Lung microvascular endothelial cell (primary cell): ENCODE data around the gene HLA-A. TPM values are rescaled to one million over a fixed set of nuclear protein-coding genes. Genes with fewer than 3 reads are reported as not detected.

ENCODE experiments used
- DNase-seq, 2 donors: peaks; one replicate each; pipeline versions ENCODE4 v3.0.0 to v3.0.0-alpha.2; 2010; ENCODE audit warnings: low read depth in 2 of 2
- total RNA-seq: library from RNA; depleted of rRNA; stranded (reverse); fragments of >200 nt; gene quantifications from 2 replicates; pipeline ENCODE4 v1.2.1, GENCODE V29; 2014

HLA-A gene
- total RNA-seq, 1 donor from 2014 or later, result 593 TPM

DNA sequence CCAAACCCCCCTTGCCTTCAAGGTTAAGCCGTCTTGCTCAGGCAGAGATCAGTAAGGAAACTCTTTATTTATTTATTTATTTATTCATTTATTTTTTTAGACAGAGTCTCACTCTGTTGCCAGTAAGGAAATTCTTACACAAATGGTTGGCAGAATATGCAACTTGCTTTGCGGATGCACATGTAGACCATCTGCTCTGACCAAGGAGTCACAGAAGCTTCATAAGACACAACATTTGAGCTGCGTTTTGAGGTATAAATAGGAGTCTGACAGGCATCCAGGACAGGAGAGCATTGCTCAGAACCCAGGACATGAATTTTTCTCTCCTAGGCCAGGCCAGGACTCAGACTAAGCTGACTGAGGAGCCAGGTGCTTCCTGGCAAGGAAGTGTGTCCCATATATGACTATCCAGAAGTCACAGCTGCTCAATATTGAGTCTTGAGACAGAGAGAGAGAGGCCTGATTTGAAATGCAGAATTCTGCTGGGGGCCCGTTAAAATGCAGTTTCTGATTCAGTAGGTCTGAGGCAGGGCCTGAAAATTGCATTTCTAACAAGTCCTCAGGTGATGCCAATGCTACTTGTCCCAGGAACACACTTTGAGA is 43.9 kb downstream of the HLA-A start:
- peak in 1 of 2 donors; percentile 41 for DNase-seq

GRCh38 chr6:29989211-29989610 is 46.9 kb downstream of the HLA-A start:
- DNase-seq, result no peak

DNA sequence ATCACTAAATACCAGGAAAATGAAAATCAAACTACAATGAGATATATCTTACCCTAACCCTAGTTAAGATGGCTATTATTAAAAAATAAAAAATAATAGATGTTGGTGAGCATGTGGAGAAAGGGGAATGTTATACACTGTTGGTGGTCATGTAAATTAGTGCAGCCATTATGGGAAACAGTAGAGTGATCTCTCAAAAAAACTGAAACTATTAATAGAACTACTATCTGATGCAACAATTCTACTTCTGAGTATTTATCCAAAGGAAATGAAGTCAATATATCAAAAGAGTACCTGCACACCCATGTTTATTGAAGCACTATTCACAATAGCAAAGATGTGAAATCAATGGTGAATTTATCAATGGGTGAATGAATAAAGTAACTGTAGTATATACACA is 48.6 kb downstream of the HLA-A start:
- DNase-seq, result no peak

- DNase-seq, result peak in 1 of 2 donors; percentile 29
Observed at GRCh38 chr6:29992807-29993206, 50.5 kb downstream of the HLA-A start.

GRCh38 chr6:29994826-29995225 is 52.5 kb downstream of the HLA-A start:
- no peak for DNase-seq

DNA sequence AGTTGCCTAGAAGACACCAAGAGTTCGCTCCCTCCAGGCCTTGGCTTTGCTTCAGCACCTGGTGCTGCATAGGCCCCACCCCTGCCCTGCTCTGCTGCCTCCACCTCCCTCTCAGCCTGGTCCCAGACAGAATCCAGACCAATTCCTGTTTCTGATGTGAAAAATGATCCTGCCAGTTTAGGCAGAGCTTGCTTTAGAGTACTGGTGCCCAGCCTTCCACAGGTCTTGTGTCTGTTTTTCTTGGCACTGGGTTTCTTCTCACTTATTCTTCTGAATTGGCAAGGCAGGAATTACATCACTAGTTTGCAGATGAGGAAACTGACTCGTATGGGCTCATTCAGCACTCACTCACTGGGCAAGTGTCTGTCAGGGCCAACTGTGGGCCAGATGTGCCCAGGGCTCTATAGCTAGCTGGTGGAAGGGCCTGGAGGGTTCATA is 53.0 kb downstream of the HLA-A start:
- DNase-seq, result peak; percentile 20 to 53

Other genes starting within 250 kb of the HLA-A start
- 7.4 and 10.5 TPM in 2 replicates for gene HLA-F, start 219.1 kb upstream of the HLA-A start, total RNA-seq
- gene HLA-G, start 114.7 kb upstream of the HLA-A start, total RNA-seq, result not detected in 2 replicates
- gene POLR1H, start 118.7 kb downstream of the HLA-A start, total RNA-seq, result 31.9 and 32.7 TPM in 2 replicates
- gene PPP1R11, start 124.7 kb downstream of the HLA-A start, total RNA-seq, result 7.8 and 12.3 TPM in 2 replicates
- gene RNF39, start 133.2 kb downstream of the HLA-A start, total RNA-seq, result not detected in 2 replicates
- gene TRIM31, start 170.6 kb downstream of the HLA-A start, total RNA-seq, result not detected in 2 replicates
- gene TRIM40, start 193.6 kb downstream of the HLA-A start, total RNA-seq, result not detected in 2 replicates
- under 0.01 TPM in 1 of 2 replicates, not detected in the other for gene TRIM10, start 218.7 kb downstream of the HLA-A start, total RNA-seq
- not detected in 2 replicates for gene TRIM15, start 221.0 kb downstream of the HLA-A start, total RNA-seq